HG03097 (cell line): ENCODE results near the gene SMURF1.
"Not testable (repeated sequence)": the region's sequence is repeated elsewhere in the genome, so short reads cannot be mapped to it uniquely, and the experiment has no call there.

Source experiments
- ATAC-seq: cut with Tn5 transposase; IDR thresholded peaks from one replicate; pipeline ENCODE4 v1.9.1; 2021; ENCODE audit not compliant: unreplicated experiment, low FRiP score

Gene SMURF1

DNA sequence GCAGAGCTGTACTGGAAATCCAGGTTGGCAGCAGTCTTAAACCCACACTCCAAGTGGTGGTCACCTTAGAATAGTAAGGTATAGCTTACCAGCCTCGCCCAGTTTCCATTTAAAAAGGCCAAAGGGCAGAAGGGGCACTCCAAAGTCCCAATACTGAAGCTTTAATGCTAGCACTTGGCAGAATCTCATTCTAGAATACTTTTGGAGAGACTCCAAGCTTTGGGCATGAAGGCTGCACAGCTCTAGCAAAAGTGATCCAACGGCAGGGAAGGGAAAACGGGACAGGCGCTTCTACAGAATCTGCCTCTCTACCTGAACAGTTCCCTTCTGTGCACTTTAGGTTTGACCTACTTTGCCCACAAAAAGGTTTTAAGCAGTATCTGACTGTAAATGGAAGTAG is 19.7 kb downstream of the SMURF1 start:
- ATAC-seq: no peak

- ATAC-seq: no peak
Observed at GRCh38 chr7:99123571-99124033, 20.3 kb downstream of the SMURF1 start.

GRCh38 chr7:99122762-99123161 is 21.1 kb downstream of the SMURF1 start:
- ATAC-seq: no peak

DNA sequence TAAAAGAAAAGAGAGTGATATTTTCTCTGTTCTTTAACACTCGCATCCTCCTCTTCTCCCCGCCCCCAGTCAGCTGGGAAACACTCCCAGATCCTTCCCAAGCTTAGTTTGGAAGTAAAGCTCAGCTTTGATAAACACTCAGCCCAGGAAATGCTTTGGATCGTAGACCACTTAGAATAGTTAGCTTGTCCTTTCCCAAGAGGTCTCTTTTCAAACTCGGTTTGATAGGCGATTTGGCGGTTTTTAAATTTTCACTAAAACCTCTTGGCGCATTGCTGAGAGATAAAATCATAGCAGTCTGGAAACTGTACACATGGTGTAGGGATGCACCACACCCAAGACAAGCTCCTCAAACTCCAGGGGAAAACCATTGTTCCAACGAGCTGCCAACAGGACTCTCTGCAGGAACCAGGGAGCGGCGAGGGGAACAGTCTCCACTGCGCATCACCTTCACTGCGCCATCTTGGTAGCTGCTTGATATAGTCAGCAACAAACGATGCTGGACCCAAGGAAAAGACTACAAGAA is 22.3 kb downstream of the SMURF1 start:
- no peak for ATAC-seq

DNA sequence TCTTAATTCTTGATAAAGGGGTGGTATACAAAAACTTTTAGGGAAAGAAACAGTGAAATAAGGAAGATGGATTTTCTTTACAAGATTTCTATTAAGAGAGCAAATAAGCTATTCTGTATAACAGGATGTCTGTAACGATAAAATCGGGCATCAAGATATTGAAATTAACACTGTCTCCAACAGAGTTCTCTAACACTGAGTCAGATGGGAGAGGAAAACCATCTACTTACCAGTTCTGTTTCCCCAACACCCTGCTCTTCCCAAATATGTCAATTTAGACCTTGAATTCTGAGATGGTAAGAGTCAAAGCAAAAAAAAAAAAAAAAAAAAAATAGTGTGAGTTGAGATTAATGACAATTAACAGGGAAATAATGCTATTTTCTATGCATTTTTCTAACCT is 23.0 kb downstream of the SMURF1 start:
- no peak for ATAC-seq

DNA sequence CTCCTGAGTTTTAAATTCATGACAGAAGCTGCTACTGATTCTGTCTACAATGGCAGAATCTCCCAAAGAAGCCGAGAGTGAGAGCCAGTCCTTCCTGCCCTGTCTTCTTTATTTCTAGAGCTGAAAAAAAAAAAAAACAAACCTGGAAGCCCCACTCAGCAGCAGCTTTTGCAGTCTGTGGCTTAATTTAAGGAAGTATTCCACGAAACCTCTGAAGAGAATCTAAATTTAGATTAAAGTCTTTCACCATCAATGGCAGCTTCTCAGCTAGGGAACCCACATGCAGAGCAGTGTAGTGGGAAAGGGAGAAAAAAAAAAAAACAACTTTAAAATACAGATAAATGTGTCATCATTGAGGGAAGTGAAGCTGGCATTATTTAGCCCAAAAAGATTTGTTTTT is 23.4 kb downstream of the SMURF1 start:
- no peak for ATAC-seq

- no peak for ATAC-seq
Observed at GRCh38 chr7:99118077-99118476, 25.8 kb downstream of the SMURF1 start.

GRCh38 chr7:99116144-99116543 is 27.8 kb downstream of the SMURF1 start:
- ATAC-seq: no peak

DNA sequence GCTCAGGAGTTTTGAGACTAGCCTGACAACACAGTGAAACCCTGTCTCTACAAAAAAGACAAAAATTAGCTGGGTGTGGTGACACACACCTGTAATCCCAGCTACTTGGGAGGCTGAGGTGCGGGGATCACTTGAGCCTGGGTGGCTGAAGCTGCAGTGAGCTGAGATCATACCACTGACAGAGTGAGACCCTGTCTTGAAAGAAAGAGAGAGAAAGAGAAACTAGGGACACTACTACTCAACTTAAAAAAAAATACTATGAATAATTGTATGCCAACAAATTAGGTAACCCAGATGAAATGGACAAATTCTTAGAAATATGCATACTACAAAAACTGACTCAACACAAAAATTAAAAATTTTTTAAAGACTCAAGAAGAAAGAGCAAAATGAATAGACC is 28.5 kb downstream of the SMURF1 start:
- no peak for ATAC-seq

DNA sequence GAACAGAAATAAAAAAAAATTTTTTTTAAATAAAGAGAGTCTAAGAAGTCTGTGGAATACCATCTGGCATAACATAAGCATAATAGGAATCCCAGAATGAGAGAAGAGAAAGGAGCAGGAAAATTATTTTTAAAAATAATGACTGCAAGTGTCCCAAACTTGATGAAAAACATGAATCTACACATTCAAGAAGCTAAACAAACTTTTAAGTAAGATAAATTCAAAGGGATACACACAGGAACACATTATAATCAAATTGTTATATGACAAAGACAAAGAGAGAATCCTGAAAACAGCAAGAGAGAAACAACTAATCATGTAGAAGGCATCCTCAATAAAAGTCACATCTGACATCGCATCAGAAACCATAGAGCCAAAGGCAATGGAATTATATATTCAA is 30.9 kb downstream of the SMURF1 start:
- no peak for ATAC-seq

GRCh38 chr7:99112097-99112496 is 31.8 kb downstream of the SMURF1 start:
- ATAC-seq: peak; percentile 69

- ATAC-seq: no peak
Observed at GRCh38 chr7:99111591-99111990, 32.3 kb downstream of the SMURF1 start.

DNA sequence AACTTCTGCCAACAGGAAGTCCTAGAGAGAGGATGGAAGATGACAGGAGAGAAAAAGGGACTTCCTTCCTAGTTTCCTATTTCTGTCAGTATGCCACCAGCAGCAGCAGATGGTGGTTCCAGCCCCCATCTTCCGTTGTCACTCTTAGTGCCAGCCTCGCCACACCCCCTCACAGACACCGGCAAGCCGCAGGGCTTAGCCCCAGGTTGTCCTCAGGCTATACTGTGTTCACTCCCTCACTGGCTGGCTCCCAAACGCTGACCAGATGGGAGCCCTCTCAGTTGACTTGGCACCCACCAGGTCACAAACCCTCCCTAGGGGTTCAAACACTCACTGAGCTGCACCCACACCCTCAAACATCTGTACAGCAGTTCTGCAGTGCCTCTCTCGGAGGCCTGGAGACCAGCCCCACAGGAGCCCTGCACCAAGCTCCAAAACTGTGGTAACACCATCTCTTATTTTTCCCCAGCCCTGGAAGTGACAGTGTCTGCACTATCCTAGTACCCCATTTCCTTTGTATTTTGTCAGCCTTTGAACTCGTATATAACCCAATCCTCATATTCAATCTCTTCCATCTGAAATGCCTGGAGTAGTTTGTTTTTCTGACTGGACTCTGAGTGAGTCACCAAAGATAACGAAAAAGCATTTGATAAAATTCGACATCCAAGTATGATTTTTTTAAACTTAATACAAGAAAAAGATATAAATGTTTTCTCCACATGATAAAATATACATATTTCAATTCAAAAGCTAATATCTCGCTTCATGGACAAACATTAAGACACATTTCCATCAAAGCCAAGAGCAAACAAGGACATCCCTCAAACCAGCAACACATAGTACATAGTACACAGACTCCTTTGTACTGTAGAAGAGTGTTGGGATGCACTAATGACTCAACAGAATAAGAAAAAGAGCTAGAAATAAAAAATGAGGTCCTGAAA is 34.5 kb downstream of the SMURF1 start:
- no peak for ATAC-seq

- no peak for ATAC-seq
Observed at GRCh38 chr7:99108613-99109012, 35.3 kb downstream of the SMURF1 start.

- no peak for ATAC-seq
Observed at GRCh38 chr7:99106821-99107241, 37.1 kb downstream of the SMURF1 start.

GRCh38 chr7:99106411-99106810 is 37.5 kb downstream of the SMURF1 start:
- no peak for ATAC-seq

- no peak for ATAC-seq
Observed at GRCh38 chr7:99105756-99106155, 38.2 kb downstream of the SMURF1 start.

GRCh38 chr7:99104631-99105030 is 39.3 kb downstream of the SMURF1 start:
- no peak for ATAC-seq

- not testable (repeated sequence) for ATAC-seq
Observed at GRCh38 chr7:99103836-99104235, 40.1 kb downstream of the SMURF1 start.

- ATAC-seq: no peak
Observed at GRCh38 chr7:99102809-99103690, 40.9 kb downstream of the SMURF1 start.

DNA sequence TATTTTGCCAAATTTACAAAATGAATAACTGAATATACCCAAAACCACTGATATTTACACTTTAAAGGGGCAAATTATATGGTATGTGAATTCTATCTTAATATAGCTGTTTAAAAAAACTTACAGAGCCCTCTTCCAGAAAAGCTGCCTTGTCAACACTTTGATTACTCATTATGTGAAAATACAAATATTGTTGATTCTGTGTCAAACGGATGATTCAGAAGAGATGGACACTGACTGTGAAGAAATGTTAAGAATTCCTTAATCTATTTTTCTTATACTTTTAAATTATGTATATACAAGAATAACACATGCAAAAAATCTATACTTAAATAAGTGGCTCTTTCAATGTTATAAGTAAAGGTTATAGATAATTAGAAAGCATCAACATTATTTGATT is 41.5 kb downstream of the SMURF1 start:
- ATAC-seq: no peak
